Hepatocyte (in vitro differentiated cells): Measurements from ENCODE around the gene KLHL12. TPM values are rescaled to one million over a fixed set of nuclear protein-coding genes. Genes with fewer than 3 reads are reported as not detected.
"Not testable (repeated sequence)": the region's sequence is repeated elsewhere in the genome, so short reads cannot be mapped to it uniquely, and the experiment has no call there.

Source experiments
- DNase-seq: peaks from one replicate; pipeline ENCODE4 v3.0.0-alpha.2; 2016; ENCODE audit warnings: low spot score
- H2AFZ ChIP-seq: fragments of 200-600 bp; sonication (generic); 2 replicates; pipeline ENCODE4 v1.6.0; 2016; ENCODE audit warnings: antibody characterized with exemption, mild to moderate bottlenecking
- H3K27ac ChIP-seq: fragments of 200-600 bp; sonication (generic); 2 replicates; pipeline ENCODE4 v1.5.1; 2016; ENCODE audit warnings: mild to moderate bottlenecking
- H3K27me3 ChIP-seq: fragments of 200-600 bp; sonication (generic); 2 replicates; pipeline ENCODE4 v1.6.1; 2016
- H3K36me3 ChIP-seq: fragments of 200-600 bp; sonication (generic); replicated peaks from 2 replicates; pipeline ENCODE4 v1.5.1; 2016; ENCODE audit warnings: low read depth; ENCODE audit not compliant: insufficient read depth
- H3K4me1 ChIP-seq: fragments of 200-600 bp; sonication (generic); 2 replicates; pipeline ENCODE4 v1.5.1; 2016; ENCODE audit warnings: mild to moderate bottlenecking, moderate library complexity; ENCODE audit not compliant: insufficient read depth
- H3K4me2 ChIP-seq: fragments of 200-600 bp; sonication (generic); 2 replicates; pipeline ENCODE4 v1.6.0; 2016
- H3K4me3 ChIP-seq: fragments of 200-600 bp; sonication (generic); 2 replicates; pipeline ENCODE4 v1.5.1; 2016; ENCODE audit warnings: mild to moderate bottlenecking
- H3K79me2 ChIP-seq: fragments of 200-600 bp; sonication (generic); 2 replicates; pipeline ENCODE4 v1.6.0; 2017; ENCODE audit warnings: mild to moderate bottlenecking
- H3K9me2 ChIP-seq: fragments of 200-600 bp; sonication (generic); replicated peaks from 2 replicates; pipeline ENCODE4 v1.6.0; 2017; ENCODE audit warnings: mild to moderate bottlenecking; ENCODE audit not compliant: insufficient read depth
- H3K9me3 ChIP-seq: fragments of 200-600 bp; sonication (generic); 2 replicates; pipeline ENCODE4 v1.5.1; 2016; ENCODE audit warnings: low read depth, mild to moderate bottlenecking
- H4K20me1 ChIP-seq: fragments of 200-600 bp; sonication (generic); 2 replicates; pipeline ENCODE4 v1.6.0; 2016; ENCODE audit warnings: mild to moderate bottlenecking; ENCODE audit not compliant: insufficient read depth, poor library complexity, severe bottlenecking
- EZH2 ChIP-seq: fragments of 200-600 bp; sonication (generic); IDR thresholded peaks from 2 replicates; pipeline ENCODE4 v1.6.1; 2016; ENCODE audit warnings: antibody characterized with exemption, mild to moderate bottlenecking, borderline replicate concordance
- EZH2phosphoT487 ChIP-seq: fragments of 200-600 bp; sonication (generic); IDR thresholded peaks from one replicate; pipeline ENCODE4 v1.6.1; 2018; ENCODE audit warnings: antibody characterized with exemption, mild to moderate bottlenecking, low read depth, moderate library complexity; ENCODE audit not compliant: unreplicated experiment, severe bottlenecking
- WGBS: methylation state at CpG from one replicate; pipeline ENCODE4 v1.1.6; 2016; ENCODE audit warnings: low lambda C conversion rate; ENCODE audit errors: missing lambda C conversion rate; 5-methylcytosine and 5-hydroxymethylcytosine counted together
- polyA plus RNA-seq: library from polyadenylated mRNA; unstranded; fragments of >200 nt; fragmentation: Nextera tagmentation; extraction: Ambion mirVana; gene quantifications from 2 replicates; pipeline ENCODE4 v1.2.1, GENCODE V29; 2016
- total RNA-seq: library from RNA; depleted of rRNA; stranded (reverse); fragments of >200 nt; gene quantifications from 2 replicates; pipeline ENCODE4 v1.2.3, GENCODE V29; 2014
- TF ChIP-seq, protein P1 (sequence below): fragments of 200-600 bp; sonication (generic); IDR thresholded peaks from 2 replicates; pipeline ENCODE4 v1.5.1; 2016; ENCODE audit warnings: antibody characterized with exemption, mild to moderate bottlenecking; ENCODE audit not compliant: poor library complexity

Gene KLHL12
- total and polyA plus RNA-seq, 2 experiments from 2014 or later: 15.1 to 23.4 TPM

DNA sequence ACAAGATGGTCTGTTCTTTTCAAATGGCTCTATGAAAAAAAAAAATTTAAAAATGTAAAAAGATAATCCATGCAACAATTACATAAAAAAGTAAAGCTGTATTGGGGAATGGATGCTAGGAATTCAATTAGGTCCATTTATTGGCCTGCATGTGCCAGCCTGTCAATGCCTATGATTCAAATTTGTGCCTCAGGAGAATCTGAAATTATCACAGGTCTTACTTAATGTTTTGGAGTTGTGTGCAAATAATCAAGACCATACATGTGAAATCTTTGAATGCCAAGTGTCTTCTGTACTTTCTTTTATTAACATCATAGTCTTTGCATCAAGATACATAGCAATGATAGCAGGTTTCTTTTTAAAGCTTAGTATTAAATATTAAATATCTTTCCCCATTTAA is 13.5 kb upstream of the KLHL12 start:
- Histone ChIP-seq H3K79me2 (no peaks in the 10 kb centered on the region), H3K9me2 (no peaks in the 10 kb centered on the region), H3K27ac (no peak overlapping the region), H3K36me3 (no peaks in the 10 kb centered on the region), H2AFZ (no peak overlapping the region), H3K9me3 (no peaks in the 10 kb centered on the region), H4K20me1 (no peaks in the 10 kb centered on the region), H3K4me1 (no peaks in the 10 kb centered on the region), H3K4me3 (no peak overlapping the region), H3K4me2 (no peak overlapping the region), H3K27me3 (no peaks in the 10 kb centered on the region)
- TF ChIP-seq EZH2: no peak
- no peak for TF ChIP-seq EZH2phosphoT487
- TF ChIP-seq, protein P1, sequence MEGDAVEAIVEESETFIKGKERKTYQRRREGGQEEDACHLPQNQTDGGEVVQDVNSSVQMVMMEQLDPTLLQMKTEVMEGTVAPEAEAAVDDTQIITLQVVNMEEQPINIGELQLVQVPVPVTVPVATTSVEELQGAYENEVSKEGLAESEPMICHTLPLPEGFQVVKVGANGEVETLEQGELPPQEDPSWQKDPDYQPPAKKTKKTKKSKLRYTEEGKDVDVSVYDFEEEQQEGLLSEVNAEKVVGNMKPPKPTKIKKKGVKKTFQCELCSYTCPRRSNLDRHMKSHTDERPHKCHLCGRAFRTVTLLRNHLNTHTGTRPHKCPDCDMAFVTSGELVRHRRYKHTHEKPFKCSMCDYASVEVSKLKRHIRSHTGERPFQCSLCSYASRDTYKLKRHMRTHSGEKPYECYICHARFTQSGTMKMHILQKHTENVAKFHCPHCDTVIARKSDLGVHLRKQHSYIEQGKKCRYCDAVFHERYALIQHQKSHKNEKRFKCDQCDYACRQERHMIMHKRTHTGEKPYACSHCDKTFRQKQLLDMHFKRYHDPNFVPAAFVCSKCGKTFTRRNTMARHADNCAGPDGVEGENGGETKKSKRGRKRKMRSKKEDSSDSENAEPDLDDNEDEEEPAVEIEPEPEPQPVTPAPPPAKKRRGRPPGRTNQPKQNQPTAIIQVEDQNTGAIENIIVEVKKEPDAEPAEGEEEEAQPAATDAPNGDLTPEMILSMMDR: no peak
- no peak for DNase-seq

DNA sequence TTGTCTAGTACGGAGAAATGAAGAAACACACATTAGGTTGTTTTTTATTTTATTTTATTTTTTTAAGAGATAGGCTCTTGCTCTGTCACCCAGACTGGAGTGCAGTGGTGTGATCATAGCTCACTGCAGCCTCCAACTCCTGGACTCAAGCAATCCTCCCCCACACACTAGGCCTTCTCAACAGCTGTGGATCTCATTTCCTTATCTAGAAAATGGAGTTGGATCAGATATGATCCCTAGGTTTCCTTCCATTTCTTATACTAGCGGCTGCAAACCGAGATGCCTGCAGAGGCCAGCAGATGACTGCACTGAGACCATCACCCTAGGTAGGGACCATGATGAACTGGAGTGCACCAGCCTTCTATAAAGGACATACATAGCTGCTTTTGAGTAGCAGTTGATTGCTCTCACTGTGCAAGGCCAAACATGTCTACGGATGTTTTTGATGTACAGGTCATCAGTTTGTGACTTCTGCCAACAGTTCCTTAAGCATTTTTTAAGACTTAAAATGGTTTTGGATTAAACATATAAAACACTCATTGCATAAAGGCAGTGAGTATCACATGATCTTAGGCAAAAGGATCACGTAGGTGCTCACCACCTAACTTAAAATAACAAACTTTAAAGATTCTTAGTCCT is 11.4 kb upstream of the KLHL12 start:
- H4K20me1 ChIP-seq: no peaks in the 10 kb centered on the region
- no peaks in the 10 kb centered on the region for H3K9me3 ChIP-seq
- H3K4me1 ChIP-seq: no peaks in the 10 kb centered on the region
- no peak overlapping the region for H2AFZ ChIP-seq
- no peaks in the 10 kb centered on the region for H3K79me2 ChIP-seq
- H3K4me2 ChIP-seq: no peak overlapping the region
- DNase-seq: no peak
- no peaks in the 10 kb centered on the region for H3K9me2 ChIP-seq
- no peak overlapping the region for H3K4me3 ChIP-seq
- no peaks in the 10 kb centered on the region for H3K36me3 ChIP-seq
- TF ChIP-seq EZH2: no peak
- TF ChIP-seq, protein P1: no peak
- WGBS: 86% methylated on average over 5 of the region's 5 CpGs
- H3K27me3 ChIP-seq: no peaks in the 10 kb centered on the region
- H3K27ac ChIP-seq: no peak overlapping the region

DNA sequence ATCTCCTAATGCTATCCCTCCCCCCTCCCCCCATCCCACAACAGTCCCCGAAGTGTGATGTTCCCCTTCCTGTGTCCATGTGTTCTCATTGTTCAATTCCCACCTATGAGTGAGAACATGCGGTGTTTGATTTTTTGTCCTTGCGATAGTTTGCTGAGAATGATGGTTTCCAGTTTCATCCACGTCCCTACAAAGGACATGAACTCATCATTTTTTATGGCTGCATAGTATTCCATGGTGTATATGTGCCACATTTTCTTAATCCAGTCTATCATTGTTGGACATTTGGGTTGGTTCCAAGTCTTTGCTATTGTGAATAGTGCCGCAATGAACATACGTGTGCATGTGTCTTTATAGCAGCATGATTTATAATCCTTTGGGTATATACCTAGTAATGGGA is 9.4 kb upstream of the KLHL12 start:
- not testable (repeated sequence) for H2AFZ ChIP-seq, H3K27me3 ChIP-seq, DNase-seq, H3K9me3 ChIP-seq, H3K4me3 ChIP-seq, H3K9me2 ChIP-seq, H3K36me3 ChIP-seq, H3K4me2 ChIP-seq, H4K20me1 ChIP-seq, H3K27ac ChIP-seq, H3K4me1 ChIP-seq, H3K79me2 ChIP-seq
- no CpG with 5 or more reads among the region's 6 CpGs for WGBS

DNA sequence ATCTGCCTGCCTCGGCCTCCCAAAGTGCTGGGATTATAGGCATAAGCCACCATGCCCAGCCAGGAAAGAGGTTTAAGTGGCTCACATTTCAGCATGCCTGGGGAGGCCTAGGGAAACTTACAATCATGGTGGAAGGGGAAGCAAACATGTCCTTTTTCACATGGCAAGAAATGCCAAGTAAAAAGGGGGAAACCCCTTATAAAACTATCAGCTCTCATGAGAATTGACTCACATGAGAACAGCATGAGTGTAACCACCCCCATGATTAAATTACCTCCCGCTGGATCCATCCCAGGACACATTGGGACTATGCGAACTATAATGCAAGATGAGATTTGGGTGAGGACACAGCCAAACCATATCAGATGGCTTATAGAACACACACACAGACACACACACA is 8.8 kb upstream of the KLHL12 start:
- DNase-seq: no peak
- WGBS: 82% methylated on average over 3 of the region's 3 CpGs
- H2AFZ ChIP-seq: no peak overlapping the region
- H3K9me2 ChIP-seq: no peaks in the 10 kb centered on the region
- no peaks in the 10 kb centered on the region for H4K20me1 ChIP-seq
- H3K9me3 ChIP-seq: no peaks in the 10 kb centered on the region
- H3K4me3 ChIP-seq: no peak overlapping the region
- no peaks in the 10 kb centered on the region for H3K27me3 ChIP-seq
- no peaks in the 10 kb centered on the region for H3K4me1 ChIP-seq
- TF ChIP-seq, protein P1: no peak
- TF ChIP-seq EZH2: no peak
- no peak for TF ChIP-seq EZH2phosphoT487
- no peak overlapping the region for H3K4me2 ChIP-seq
- no peaks in the 10 kb centered on the region for H3K79me2 ChIP-seq
- no peak overlapping the region for H3K27ac ChIP-seq
- H3K36me3 ChIP-seq: no peaks in the 10 kb centered on the region
